ENCODE measurements around the gene UBA52.

Gene UBA52

GRCh38 chr19:18607226-18608101 is 35.8 kb downstream of the UBA52 start:
- FAIRE-seq (no peak), DNase-seq (ENCODE audit: low spot score) (no peak)

- DNase-seq (ENCODE audit: low spot score) (no peak), FAIRE-seq (no peak)
These were observed 36.6 kb downstream of the UBA52 start for GRCh38 chr19:18608102-18608804.

DNA sequence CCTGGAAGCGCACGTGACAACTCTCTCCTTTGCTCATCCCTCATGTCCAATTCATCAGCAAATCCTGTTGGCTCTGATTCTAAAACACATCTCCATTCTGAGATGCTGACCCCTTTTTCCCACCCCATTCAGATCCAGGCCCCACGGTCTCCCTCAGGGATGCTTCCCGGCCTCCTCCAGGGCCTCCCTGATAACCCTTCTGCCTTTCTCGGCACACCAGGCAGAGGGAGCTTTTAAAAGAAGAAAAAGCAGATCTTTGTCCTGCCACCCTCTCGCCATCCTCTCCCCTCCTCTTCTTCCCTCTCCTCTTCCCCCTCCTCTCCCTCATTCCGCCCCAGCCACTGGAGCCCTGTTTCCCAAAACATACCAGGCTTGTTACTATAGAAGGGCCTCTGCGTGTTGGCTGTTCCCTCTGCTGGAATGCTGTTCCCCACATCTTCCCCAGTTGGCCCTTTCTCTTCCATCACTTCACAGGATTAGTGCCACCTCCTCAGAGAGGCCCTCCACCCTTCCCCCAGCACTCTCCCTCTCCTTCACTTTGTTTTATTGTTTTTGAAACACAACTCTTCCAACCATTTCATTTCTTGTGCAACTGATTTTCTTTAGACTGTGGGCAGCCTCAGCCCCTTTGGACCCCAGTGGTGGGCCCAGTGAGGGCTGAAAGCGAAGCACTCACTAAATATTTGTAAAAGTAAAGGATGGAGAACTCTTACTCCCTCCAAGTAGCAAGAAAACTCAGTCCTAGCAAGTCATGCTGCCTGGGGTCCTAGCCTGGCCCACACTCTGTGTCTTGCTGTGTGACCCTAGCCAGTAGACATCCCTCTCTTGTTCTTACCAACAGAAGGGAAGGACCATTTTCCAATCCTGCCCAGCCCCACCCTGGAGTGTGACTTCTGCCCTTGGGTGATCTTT is 37.4 kb downstream of the UBA52 start:
- no peak for FAIRE-seq

DNA sequence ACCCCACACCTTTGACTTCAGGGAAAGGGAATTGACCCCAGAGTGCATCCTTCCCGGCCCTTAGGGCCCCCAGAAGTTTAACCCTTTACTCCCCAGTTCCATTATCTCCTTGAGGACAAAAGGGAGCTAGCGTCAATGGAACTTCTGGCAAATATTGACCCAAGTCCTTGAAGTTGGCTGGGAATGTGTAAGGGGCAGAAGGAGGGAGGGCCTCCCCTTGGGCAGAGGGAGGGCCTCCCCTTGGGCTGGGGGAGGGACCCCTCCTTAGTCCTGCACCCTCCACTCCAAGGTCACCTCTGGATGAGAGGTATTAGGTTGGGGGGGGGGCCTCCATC is 38.0 kb downstream of the UBA52 start:
- no peak for FAIRE-seq
- no peak for DNase-seq (ENCODE audit: low spot score)

More for the DNA sequence above, 37.4 kb downstream of the UBA52 start:
- no peak for DNase-seq (ENCODE audit: low spot score)

GRCh38 chr19:18610245-18610555 is 38.5 kb downstream of the UBA52 start:
- no peak for DNase-seq (ENCODE audit: low spot score)
- no peak for FAIRE-seq

DNA sequence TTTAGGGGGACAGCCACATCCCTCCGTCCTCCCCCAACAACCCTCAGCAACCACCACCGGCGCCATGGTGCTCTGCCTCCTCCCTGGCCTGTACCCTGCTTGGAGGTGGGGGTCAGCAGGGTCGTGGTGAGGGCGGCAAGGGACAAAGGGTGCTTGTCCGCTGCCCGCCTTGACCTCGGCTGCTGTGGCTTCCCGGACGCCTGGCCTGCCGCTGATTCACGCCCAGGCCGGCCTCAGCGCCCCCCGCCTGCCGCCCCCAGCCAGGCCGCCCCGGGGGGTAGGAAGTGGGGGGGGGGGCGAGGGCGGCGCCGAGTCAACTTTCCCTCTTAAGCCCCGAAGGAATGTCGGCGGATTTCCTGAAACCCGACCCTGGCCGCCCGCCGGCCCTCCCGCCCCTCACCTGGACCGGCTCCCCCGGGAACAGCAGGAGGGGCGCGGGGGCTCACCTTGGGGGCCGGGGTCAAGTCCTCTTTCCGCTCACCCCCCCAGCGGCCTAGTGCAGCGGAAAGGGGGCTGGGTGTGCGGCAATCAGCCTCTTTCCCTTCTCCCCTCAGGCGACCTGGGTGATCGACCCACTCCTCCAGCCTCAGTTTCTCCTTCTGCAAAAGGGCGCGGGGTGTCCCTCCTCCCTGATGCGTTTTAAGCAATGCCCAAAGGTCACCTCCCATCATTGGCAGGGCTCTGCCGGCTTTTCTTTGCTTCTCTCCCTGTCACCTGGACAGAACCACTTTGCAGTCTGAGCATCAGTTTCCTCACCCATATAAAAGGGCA is 39.1 kb downstream of the UBA52 start:
- no peak for DNase-seq (ENCODE audit: low spot score)
- no peak for FAIRE-seq

GRCh38 chr19:18611327-18612050 is 39.8 kb downstream of the UBA52 start:
- FAIRE-seq (no peak), DNase-seq (ENCODE audit: low spot score) (no peak)

GRCh38 chr19:18612051-18612771 is 40.6 kb downstream of the UBA52 start:
- no peak for FAIRE-seq
- DNase-seq (ENCODE audit: low spot score), result no peak

DNA sequence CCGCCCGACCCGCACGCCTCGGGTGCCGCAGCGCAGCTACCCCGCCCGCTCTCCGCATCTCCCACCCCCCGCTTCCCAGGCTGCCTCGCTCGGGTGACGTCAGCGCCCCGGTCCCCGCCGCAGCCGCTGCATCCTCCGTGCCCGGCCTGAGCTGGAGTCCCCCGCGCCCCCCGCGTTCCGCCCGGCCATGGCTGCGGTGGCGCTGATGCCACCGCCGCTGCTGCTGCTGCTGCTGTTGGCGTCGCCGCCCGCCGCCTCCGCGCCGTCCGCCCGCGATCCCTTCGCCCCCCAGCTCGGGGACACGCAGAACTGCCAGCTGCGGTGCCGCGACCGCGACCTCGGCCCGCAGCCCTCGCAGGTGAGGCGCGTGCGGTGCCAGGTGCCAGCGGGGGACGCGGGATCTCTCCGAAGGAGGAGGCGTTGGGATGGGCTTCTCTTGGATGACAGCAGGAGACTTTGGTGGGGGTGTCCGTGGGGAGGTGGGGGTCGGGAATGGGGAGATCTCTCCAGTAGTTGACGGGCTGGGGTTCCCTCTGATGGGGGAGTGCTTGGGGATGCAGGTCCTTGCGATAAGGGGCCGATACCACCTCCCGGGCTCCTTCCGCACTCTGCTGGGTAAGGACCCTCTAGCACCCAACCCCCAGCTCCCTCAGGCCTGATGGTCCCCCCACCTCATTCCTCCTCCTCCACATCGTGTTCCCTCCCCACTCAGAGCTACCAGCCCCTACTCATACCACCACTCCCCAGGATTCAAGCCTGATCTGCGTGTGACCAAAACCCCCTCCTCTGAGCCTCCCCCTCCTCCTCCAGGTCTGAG is 41.3 kb downstream of the UBA52 start, which contains the start of gene TMEM59L:
TSS of gene TMEM59L (plus strand) at position 99 of the 817 bp plus-strand sequence. CDS start at position 188, 89 bp downstream.
- DNase-seq (ENCODE audit: low spot score), result no peak

DNA sequence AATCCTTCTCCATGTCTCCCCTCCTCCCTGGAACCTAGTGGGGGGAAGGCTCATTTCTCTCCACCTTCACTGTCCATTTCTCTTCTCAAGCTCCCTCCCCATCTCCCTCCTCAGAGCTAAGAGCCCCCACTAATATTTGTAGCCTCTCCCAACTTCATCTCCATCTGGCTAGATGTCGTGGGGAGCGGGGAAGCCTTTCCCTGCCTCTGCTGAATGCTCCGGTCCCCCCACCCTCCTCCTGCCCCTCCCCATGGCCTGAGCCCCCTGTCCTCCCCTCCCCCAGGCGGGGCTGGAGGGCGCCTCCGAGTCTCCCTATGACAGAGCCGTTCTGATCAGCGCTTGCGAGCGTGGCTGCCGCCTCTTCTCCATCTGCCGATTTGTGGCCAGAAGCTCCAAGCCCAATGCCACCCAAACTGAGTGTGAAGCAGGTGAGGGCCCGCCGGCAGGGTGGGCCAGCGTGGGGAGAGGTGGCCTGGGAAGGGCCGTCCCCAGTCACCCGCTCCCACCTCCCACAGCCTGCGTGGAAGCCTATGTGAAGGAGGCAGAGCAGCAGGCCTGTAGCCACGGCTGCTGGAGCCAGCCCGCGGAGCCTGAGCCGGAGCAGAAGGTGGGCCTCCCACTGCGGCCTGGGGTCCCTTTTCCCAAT is 42.1 kb downstream of the UBA52 start:
- FAIRE-seq, result no peak
- no peak for DNase-seq (ENCODE audit: low spot score)

More for the DNA sequence above, 41.3 kb downstream of the UBA52 start, which contains the start of gene TMEM59L:
- FAIRE-seq, result no peak

GRCh38 chr19:18616023-18616422 is 44.4 kb downstream of the UBA52 start:
- FAIRE-seq (no peak), DNase-seq (ENCODE audit: low spot score) (no peak)

- FAIRE-seq (no peak), DNase-seq (ENCODE audit: low spot score) (no peak)
These were observed 45.9 kb downstream of the UBA52 start for GRCh38 chr19:18617562-18617961.

- no peak for DNase-seq (ENCODE audit: low spot score)
- no peak for FAIRE-seq
These were observed 46.6 kb downstream of the UBA52 start for GRCh38 chr19:18618236-18618635.

GRCh38 chr19:18620311-18620710 is 48.7 kb downstream of the UBA52 start:
- DNase-seq (ENCODE audit: low spot score) (no peak), FAIRE-seq (no peak)

DNA sequence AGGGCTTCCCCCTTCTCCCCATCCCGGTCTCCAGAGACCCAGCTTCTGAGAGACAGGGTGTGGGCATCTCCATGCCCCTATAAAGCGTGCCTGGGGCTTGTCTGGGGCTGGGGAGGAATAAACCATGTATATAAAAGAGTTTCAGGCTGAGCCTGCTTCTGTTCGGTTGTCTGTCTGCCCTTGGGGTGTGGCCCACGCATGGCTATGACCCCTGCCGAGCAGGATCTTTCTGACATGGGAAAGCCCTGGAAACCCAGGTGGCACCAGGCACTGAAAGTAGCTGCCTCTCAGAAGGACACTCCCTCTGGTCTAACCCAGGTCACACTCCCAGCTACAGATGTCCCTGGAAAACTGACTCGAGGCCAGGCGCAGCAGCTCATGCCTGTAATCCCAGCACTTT is 49.2 kb downstream of the UBA52 start:
- FAIRE-seq (no peak), DNase-seq (ENCODE audit: low spot score) (no peak)

DNA sequence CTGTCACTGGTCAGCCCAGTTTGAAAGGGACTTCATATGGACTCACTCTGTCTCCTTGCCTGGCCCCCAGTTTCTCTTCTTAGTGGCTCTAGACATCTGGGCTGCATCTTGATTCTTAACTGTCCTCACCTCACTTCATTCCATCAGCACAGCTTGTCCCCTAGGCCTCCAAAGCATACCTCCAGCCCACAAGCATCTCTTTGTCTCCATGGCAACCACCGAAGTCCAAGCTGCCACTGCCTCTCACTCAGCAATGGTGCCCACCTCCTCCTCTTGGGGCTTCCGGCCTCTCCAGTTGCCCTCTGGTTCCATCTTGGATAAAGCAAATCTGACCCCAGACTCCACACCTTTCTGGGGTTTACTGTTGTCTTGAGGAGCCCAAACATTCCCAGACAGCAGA is 55.2 kb downstream of the UBA52 start:
- no peak for FAIRE-seq
- no peak for DNase-seq (ENCODE audit: low spot score)

All from RCC 7860 (cell line).